GM18520 (cell line): ENCODE measurements around the gene MAGEA12.
"Not testable (repeated sequence)": the region's sequence is repeated elsewhere in the genome, so short reads cannot be mapped to it uniquely, and the experiment has no call there.

Experiments used
- ATAC-seq: cut with Tn5 transposase; IDR thresholded peaks from one replicate; pipeline ENCODE4 v1.9.1; 2021; ENCODE audit not compliant: unreplicated experiment

Gene MAGEA12

GRCh38 chrX:152761582-152761981, 28.0 kb downstream of the MAGEA12 start:
- ATAC-seq: not testable (repeated sequence)

DNA sequence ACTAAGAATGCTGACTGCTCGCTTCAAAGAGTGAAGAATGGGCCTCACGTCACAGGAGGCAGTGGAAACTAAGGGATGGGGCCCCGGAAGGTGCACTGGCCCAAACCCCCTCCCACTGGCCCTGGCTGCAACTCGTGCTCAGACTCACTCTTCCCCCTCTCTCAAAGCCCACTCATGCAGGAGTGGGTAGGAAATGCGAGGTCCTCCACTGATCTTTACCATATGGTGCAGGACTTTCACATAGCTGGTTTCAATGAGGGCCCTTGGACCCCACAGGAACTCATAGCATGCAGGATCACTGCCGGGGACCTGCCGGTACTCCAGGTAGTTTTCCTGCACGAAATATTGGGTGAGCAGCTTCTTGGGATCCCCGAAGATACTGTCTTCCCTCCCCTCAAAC, 33.0 kb downstream of the MAGEA12 start:
- not testable (repeated sequence) for ATAC-seq

GRCh38 chrX:152769549-152770289, 36.2 kb downstream of the MAGEA12 start, which contains the start of gene MAGEA6:
Gene MAGEA6 (minus strand): TSS chrX:152769689. CDS start chrX:152767650, 2,039 bp downstream.
- ATAC-seq: not testable (repeated sequence)

GRCh38 chrX:152787062-152787461, 53.5 kb downstream of the MAGEA12 start:
- ATAC-seq: not testable (repeated sequence)
